ENCODE measurements around the gene DDI2. TPM values are rescaled to one million over a fixed set of nuclear protein-coding genes. Genes with fewer than 3 reads are reported as not detected.
"Not testable (repeated sequence)": the region's sequence is repeated elsewhere in the genome, so short reads cannot be mapped to it uniquely, and the experiment has no call there.

DDI2 gene
- polyA plus RNA-seq, 1 donor (not counting 4 experiments of a cell fraction or from before 2014, with no cell fraction given): 11.5 TPM

DNA sequence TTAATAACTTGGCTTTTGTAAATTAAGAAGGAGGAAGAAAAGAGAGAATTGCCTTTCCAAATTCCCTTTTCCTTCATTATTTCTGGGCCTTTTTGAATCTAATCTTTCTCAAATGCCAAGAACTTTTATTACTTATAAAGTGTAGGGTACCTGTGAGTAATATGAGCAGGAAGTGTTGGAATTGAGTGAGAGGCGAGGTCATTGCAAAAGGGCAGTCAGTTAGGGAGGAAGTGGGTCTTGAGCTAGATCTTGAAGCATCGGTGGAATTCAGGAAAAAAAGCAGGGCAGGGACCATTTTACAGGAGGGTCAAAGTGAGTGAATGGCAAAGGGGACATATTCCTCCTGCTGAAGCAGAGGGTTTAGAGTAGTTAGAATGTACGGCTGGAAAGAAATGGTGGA lies 23.4 kb downstream of the DDI2 start:
- no peak overlapping the region for H3K27ac ChIP-seq (ENCODE audit: control insufficient read depth, insufficient read depth, low read length)
- H3K9me1 ChIP-seq (ENCODE audit: control insufficient read depth, extremely low read depth, insufficient read depth, low read length): no peaks in the 10 kb centered on the region
- TF ChIP-seq EZH2 (IDR thresholded peaks at IDR 0.05; ENCODE audit: low read length): no peak
- H3K36me3 ChIP-seq (ENCODE audit: control insufficient read depth in 2 of 2, extremely low read depth in 1 of 2, insufficient read depth in 2 of 2, low read length in 2 of 2): peaks cover 26% of the 10 kb centered on the region in 2 experiments
- H3K4me3 ChIP-seq (ENCODE audit: control insufficient read depth in 2 of 3, extremely low read depth in 1 of 3, insufficient read depth in 2 of 3, low read depth in 1 of 3, low read length in 3 of 3): no peak overlapping the region
- no peak overlapping the region for H3K4me2 ChIP-seq (ENCODE audit: control insufficient read depth, extremely low read depth, insufficient read depth, low read depth, low read length)
- H3K27me3 ChIP-seq (ENCODE audit: control insufficient read depth, extremely low read depth, insufficient read depth, low read length): no peaks in the 10 kb centered on the region
- H3K79me2 ChIP-seq (ENCODE audit: control insufficient read depth, insufficient read depth, low read length): no peaks in the 10 kb centered on the region
- DNase-seq (ENCODE audit: low read depth, low spot score): no peak
- dilution Hi-C loops (cut with MboI; ENCODE audit: extremely low pct_ligation_motif_present, low sequenced_read_pairs): no loop called here
- no peaks in the 10 kb centered on the region for H4K20me1 ChIP-seq (ENCODE audit: control insufficient read depth, extremely low read depth, insufficient read depth, low read length)
- no peak overlapping the region for H3K9ac ChIP-seq (ENCODE audit: control insufficient read depth, extremely low read depth, insufficient read depth, low read length)
- H2AFZ ChIP-seq (ENCODE audit: control insufficient read depth, low read length): no peak overlapping the region
- no peaks in the 10 kb centered on the region for H3K4me1 ChIP-seq (ENCODE audit: control insufficient read depth, extremely low read depth, insufficient read depth, low read length)
- no peaks in the 10 kb centered on the region for H3K9me3 ChIP-seq (ENCODE audit: control insufficient read depth, low read depth, low read length)
- no peak for FAIRE-seq

DNA sequence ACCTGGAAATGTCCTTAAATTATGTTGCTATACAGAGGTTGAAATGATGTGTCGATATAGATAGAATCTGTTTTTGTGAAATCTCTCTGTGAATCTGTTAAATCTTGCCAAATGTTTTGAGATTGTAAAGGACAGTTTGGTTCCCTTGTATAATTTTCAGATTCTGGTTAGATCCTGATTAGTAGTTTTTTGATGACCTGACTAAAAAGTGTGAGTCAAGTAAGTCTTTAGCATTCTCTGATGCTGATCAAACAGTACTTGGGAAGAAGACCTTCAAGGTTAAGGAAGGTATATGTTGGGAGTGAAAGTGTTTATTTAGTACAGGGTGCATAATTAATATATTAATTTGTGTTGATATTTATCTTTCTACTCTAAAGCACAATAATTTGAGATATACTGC lies 32.7 kb downstream of the DDI2 start:
- no peaks in the 10 kb centered on the region for H3K4me1 ChIP-seq (ENCODE audit: control insufficient read depth, extremely low read depth, insufficient read depth, low read length)
- H3K4me2 ChIP-seq (ENCODE audit: control insufficient read depth, extremely low read depth, insufficient read depth, low read depth, low read length): no peak overlapping the region
- H3K4me3 ChIP-seq (ENCODE audit: control insufficient read depth in 2 of 3, extremely low read depth in 1 of 3, insufficient read depth in 2 of 3, low read depth in 1 of 3, low read length in 3 of 3): no peak overlapping the region
- FAIRE-seq (no peak), DNase-seq (ENCODE audit: low read depth, low spot score) (no peak)
- H3K27ac ChIP-seq (ENCODE audit: control insufficient read depth, insufficient read depth, low read length): no peak overlapping the region
- dilution Hi-C loops (cut with MboI; ENCODE audit: extremely low pct_ligation_motif_present, low sequenced_read_pairs): no loop called here
- no peaks in the 10 kb centered on the region for H3K9me1 ChIP-seq (ENCODE audit: control insufficient read depth, extremely low read depth, insufficient read depth, low read length)
- H3K36me3 ChIP-seq (ENCODE audit: control insufficient read depth in 2 of 2, extremely low read depth in 1 of 2, insufficient read depth in 2 of 2, low read length in 2 of 2): peaks cover 8 to 18% of the 10 kb centered on the region in 2 experiments
- H3K27me3 ChIP-seq (ENCODE audit: control insufficient read depth, extremely low read depth, insufficient read depth, low read length): no peaks in the 10 kb centered on the region
- H4K20me1 ChIP-seq (ENCODE audit: control insufficient read depth, extremely low read depth, insufficient read depth, low read length): no peaks in the 10 kb centered on the region
- H3K9ac ChIP-seq (ENCODE audit: control insufficient read depth, extremely low read depth, insufficient read depth, low read length): no peak overlapping the region
- H2AFZ ChIP-seq (ENCODE audit: control insufficient read depth, low read length): no peak overlapping the region
- H3K79me2 ChIP-seq (ENCODE audit: control insufficient read depth, insufficient read depth, low read length): no peaks in the 10 kb centered on the region
- H3K9me3 ChIP-seq (ENCODE audit: control insufficient read depth, low read depth, low read length): no peaks in the 10 kb centered on the region
- TF ChIP-seq EZH2 (IDR thresholded peaks at IDR 0.05; ENCODE audit: low read length): no peak
- TF ChIP-seq, protein P1, sequence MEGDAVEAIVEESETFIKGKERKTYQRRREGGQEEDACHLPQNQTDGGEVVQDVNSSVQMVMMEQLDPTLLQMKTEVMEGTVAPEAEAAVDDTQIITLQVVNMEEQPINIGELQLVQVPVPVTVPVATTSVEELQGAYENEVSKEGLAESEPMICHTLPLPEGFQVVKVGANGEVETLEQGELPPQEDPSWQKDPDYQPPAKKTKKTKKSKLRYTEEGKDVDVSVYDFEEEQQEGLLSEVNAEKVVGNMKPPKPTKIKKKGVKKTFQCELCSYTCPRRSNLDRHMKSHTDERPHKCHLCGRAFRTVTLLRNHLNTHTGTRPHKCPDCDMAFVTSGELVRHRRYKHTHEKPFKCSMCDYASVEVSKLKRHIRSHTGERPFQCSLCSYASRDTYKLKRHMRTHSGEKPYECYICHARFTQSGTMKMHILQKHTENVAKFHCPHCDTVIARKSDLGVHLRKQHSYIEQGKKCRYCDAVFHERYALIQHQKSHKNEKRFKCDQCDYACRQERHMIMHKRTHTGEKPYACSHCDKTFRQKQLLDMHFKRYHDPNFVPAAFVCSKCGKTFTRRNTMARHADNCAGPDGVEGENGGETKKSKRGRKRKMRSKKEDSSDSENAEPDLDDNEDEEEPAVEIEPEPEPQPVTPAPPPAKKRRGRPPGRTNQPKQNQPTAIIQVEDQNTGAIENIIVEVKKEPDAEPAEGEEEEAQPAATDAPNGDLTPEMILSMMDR (optimal IDR thresholded peaks at IDR 0.05 in 1 of 3, IDR thresholded peaks at IDR 0.05 in 1 of 3, conservative IDR thresholded peaks at IDR 0.05 in 1 of 3; ENCODE audit: extremely low read depth in 1 of 3, insufficient read depth in 2 of 3, low read length in 3 of 3): no peak

DNA sequence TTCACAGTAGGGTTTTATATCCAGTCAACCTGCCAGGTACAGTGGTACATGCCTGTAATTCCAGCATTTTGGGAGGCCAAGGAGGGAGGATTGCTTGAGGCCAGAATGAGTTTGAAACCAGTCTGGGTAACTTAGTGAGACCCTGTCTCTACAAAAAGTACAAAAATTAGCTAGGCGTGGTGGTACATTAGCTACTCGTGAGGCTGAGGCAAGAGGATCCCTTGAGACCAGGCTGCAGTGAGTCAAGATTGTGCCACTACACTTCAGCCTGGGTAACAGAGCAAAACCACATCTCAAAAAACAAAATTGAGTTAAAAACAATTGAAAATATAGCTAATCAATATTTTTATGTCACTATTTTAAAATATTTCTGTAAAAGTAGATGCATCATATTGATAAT lies 33.2 kb downstream of the DDI2 start:
- H3K27me3 ChIP-seq (ENCODE audit: control insufficient read depth, extremely low read depth, insufficient read depth, low read length): no peaks in the 10 kb centered on the region

DNA sequence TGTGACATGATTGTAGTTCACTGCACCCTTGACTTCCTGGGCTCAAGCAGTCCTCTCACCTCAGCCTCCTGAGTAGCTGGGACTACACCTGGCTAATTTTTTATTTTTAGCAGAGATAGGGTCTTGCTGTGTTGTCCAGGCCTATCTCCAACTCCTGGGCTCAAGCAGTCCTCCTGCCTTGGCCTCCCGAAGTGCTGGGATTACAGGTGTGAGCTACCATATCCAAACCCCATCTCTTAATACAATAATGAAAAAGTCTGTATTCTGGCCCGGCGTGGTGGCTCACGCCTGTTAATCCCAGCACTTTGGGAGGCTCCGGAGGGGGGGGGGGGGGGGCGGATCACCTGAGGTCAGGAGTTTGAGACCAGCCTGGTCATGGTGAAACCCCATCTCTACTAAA lies 34.9 kb downstream of the DDI2 start:
- H4K20me1 ChIP-seq (ENCODE audit: control insufficient read depth, extremely low read depth, insufficient read depth, low read length); H3K9me3 ChIP-seq (ENCODE audit: control insufficient read depth, low read depth, low read length); dilution Hi-C loops (cut with MboI; ENCODE audit: extremely low pct_ligation_motif_present, low sequenced_read_pairs); FAIRE-seq; H3K9ac ChIP-seq (ENCODE audit: control insufficient read depth, extremely low read depth, insufficient read depth, low read length); H3K27me3 ChIP-seq (ENCODE audit: control insufficient read depth, extremely low read depth, insufficient read depth, low read length); DNase-seq (ENCODE audit: low read depth, low spot score); H3K4me2 ChIP-seq (ENCODE audit: control insufficient read depth, extremely low read depth, insufficient read depth, low read depth, low read length); H3K4me1 ChIP-seq (ENCODE audit: control insufficient read depth, extremely low read depth, insufficient read depth, low read length); H3K4me3 ChIP-seq (ENCODE audit: control insufficient read depth in 2 of 3, extremely low read depth in 1 of 3, insufficient read depth in 2 of 3, low read depth in 1 of 3, low read length in 3 of 3); H2AFZ ChIP-seq (ENCODE audit: control insufficient read depth, low read length); H3K27ac ChIP-seq (ENCODE audit: control insufficient read depth, insufficient read depth, low read length); H3K79me2 ChIP-seq (ENCODE audit: control insufficient read depth, insufficient read depth, low read length); H3K9me1 ChIP-seq (ENCODE audit: control insufficient read depth, extremely low read depth, insufficient read depth, low read length): not testable (repeated sequence)
- H3K36me3 ChIP-seq (ENCODE audit: control insufficient read depth in 2 of 2, extremely low read depth in 1 of 2, insufficient read depth in 2 of 2, low read length in 2 of 2): peaks cover 10 to 24% of the 10 kb centered on the region in 2 experiments

More for the DNA sequence above, 33.2 kb downstream of the DDI2 start:
- no peak for DNase-seq (ENCODE audit: low read depth, low spot score)
- dilution Hi-C loops (cut with MboI; ENCODE audit: extremely low pct_ligation_motif_present, low sequenced_read_pairs): no loop called here
- H3K9me3 ChIP-seq (ENCODE audit: control insufficient read depth, low read depth, low read length): no peaks in the 10 kb centered on the region
- no peak overlapping the region for H2AFZ ChIP-seq (ENCODE audit: control insufficient read depth, low read length)
- H3K9ac ChIP-seq (ENCODE audit: control insufficient read depth, extremely low read depth, insufficient read depth, low read length): no peak overlapping the region
- no peaks in the 10 kb centered on the region for H3K79me2 ChIP-seq (ENCODE audit: control insufficient read depth, insufficient read depth, low read length)
- H4K20me1 ChIP-seq (ENCODE audit: control insufficient read depth, extremely low read depth, insufficient read depth, low read length): no peaks in the 10 kb centered on the region
- no peak for TF ChIP-seq EZH2 (IDR thresholded peaks at IDR 0.05; ENCODE audit: low read length)
- TF ChIP-seq, protein P1 (optimal IDR thresholded peaks at IDR 0.05 in 1 of 3, IDR thresholded peaks at IDR 0.05 in 1 of 3, conservative IDR thresholded peaks at IDR 0.05 in 1 of 3; ENCODE audit: extremely low read depth in 1 of 3, insufficient read depth in 2 of 3, low read length in 3 of 3): no peak
- no peaks in the 10 kb centered on the region for H3K9me1 ChIP-seq (ENCODE audit: control insufficient read depth, extremely low read depth, insufficient read depth, low read length)
- H3K4me3 ChIP-seq (ENCODE audit: control insufficient read depth in 2 of 3, extremely low read depth in 1 of 3, insufficient read depth in 2 of 3, low read depth in 1 of 3, low read length in 3 of 3): no peak overlapping the region
- no peak overlapping the region for H3K4me2 ChIP-seq (ENCODE audit: control insufficient read depth, extremely low read depth, insufficient read depth, low read depth, low read length)
- peaks cover 8 to 16% of the 10 kb centered on the region in 2 experiments for H3K36me3 ChIP-seq (ENCODE audit: control insufficient read depth in 2 of 2, extremely low read depth in 1 of 2, insufficient read depth in 2 of 2, low read length in 2 of 2)
- no peak overlapping the region for H3K27ac ChIP-seq (ENCODE audit: control insufficient read depth, insufficient read depth, low read length)
- FAIRE-seq: no peak
- H3K4me1 ChIP-seq (ENCODE audit: control insufficient read depth, extremely low read depth, insufficient read depth, low read length): no peaks in the 10 kb centered on the region

Measured in keratinocyte (primary cell).